ENCODE data around the gene NHS.

DNA sequence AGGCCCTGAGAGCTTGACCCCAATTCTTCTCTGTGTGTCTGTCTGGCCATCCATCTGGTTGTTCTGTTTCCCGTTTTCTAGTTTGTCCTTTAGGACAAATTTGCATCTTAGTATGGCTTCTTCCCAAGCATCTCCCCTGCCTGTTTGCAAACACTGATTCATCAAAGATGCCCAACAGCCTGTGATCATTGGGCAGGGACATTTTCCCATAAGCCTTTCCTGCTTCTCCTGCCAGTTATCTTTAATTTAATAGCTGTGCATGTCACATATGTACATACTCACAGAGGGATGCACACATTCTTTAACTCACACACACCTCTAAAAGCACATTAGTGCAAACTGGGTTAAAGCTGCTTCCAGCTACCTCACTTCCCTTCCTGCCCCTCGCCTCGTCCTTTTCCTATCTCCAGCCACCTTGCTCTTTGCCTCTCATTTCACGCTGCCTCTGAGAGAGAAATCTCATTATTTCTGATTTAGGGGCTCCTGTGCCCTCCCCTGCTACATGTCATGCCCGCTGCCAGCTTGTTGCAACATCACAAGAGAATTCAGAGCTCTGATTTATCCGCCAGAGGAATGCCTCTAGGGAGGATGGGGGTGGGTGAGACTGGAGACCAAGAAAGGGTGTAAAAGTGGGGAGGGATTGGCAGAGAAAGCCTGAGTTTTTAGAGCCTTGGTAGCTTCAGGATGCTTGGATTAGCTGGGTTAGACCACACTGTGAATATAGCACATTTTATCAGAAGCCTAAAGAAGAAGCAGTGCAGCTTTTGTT is 100.6 kb downstream of the NHS start:
- TF ChIP-seq, protein P1, sequence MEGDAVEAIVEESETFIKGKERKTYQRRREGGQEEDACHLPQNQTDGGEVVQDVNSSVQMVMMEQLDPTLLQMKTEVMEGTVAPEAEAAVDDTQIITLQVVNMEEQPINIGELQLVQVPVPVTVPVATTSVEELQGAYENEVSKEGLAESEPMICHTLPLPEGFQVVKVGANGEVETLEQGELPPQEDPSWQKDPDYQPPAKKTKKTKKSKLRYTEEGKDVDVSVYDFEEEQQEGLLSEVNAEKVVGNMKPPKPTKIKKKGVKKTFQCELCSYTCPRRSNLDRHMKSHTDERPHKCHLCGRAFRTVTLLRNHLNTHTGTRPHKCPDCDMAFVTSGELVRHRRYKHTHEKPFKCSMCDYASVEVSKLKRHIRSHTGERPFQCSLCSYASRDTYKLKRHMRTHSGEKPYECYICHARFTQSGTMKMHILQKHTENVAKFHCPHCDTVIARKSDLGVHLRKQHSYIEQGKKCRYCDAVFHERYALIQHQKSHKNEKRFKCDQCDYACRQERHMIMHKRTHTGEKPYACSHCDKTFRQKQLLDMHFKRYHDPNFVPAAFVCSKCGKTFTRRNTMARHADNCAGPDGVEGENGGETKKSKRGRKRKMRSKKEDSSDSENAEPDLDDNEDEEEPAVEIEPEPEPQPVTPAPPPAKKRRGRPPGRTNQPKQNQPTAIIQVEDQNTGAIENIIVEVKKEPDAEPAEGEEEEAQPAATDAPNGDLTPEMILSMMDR (IDR thresholded peaks at IDR 0.05): no peak
- TF ChIP-seq ZFX (IDR thresholded peaks at IDR 0.05; ENCODE audit: borderline replicate concordance): no peak
